H9 (cell line): ENCODE results near the gene NUP107. TPM values are rescaled to one million over a fixed set of nuclear protein-coding genes. Genes with fewer than 3 reads are reported as not detected.

ENCODE experiments used
- DNase-seq: peaks from one replicate; pipeline ENCODE4 v3.0.0-alpha.2; 2017
- H2AFZ ChIP-seq: one replicate; pipeline ENCODE4 v1.6.1; 2013; ENCODE audit warnings: mild to moderate bottlenecking, low read length, control low read depth, moderate library complexity
- H2AK5ac ChIP-seq: 2 replicates; pipeline ENCODE4 v1.6.1; 2013; ENCODE audit warnings: low read length, control low read depth, mixed read lengths; ENCODE audit not compliant: insufficient read length
- H2BK120ac ChIP-seq: one replicate; pipeline ENCODE4 v1.6.1; 2013; ENCODE audit warnings: low read depth, mild to moderate bottlenecking, low read length, control low read depth, inconsistent platforms; ENCODE audit not compliant: poor library complexity, severe bottlenecking
- H2BK12ac ChIP-seq: 2 replicates; pipeline ENCODE4 v1.6.1; 2013; ENCODE audit warnings: low read length, control low read depth, mixed read lengths, low read depth; ENCODE audit not compliant: insufficient read length
- H2BK15ac ChIP-seq: 2 replicates; pipeline ENCODE4 v1.6.1; 2013; ENCODE audit warnings: low read depth, low read length, control low read depth
- H2BK20ac ChIP-seq: one replicate; pipeline ENCODE4 v1.6.1; 2013; ENCODE audit warnings: low read depth, mild to moderate bottlenecking, low read length, control low read depth, inconsistent platforms; ENCODE audit not compliant: poor library complexity, severe bottlenecking
- H2BK5ac ChIP-seq: 2 replicates; pipeline ENCODE4 v1.6.1; 2013; ENCODE audit warnings: low read length, control low read depth, mixed read lengths; ENCODE audit not compliant: insufficient read length
- H3K14ac ChIP-seq: 2 replicates; pipeline ENCODE4 v1.6.1; 2013; ENCODE audit warnings: low read length, control low read depth; ENCODE audit not compliant: insufficient read depth
- H3K18ac ChIP-seq: 2 replicates; pipeline ENCODE4 v1.6.1; 2013; ENCODE audit warnings: low read depth, mild to moderate bottlenecking, mixed read lengths, low read length, control low read depth; ENCODE audit not compliant: insufficient read length
- H3K23ac ChIP-seq: 2 replicates; pipeline ENCODE4 v1.6.1; 2013; ENCODE audit warnings: low read length, control low read depth, mixed read lengths, low read depth; ENCODE audit not compliant: insufficient read length
- H3K23me2 ChIP-seq: 2 replicates; pipeline ENCODE4 v1.6.1; 2013; ENCODE audit warnings: low read depth, mild to moderate bottlenecking, mixed read lengths, low read length, control low read depth; ENCODE audit not compliant: insufficient read length, poor library complexity, severe bottlenecking
- H3K27ac ChIP-seq: 2 replicates; pipeline ENCODE4 v1.5.1; 2013; ENCODE audit warnings: low read length, control low read depth, mixed read lengths, low read depth; ENCODE audit not compliant: insufficient read length
- H3K27me3 ChIP-seq: 2 replicates; pipeline ENCODE4 v1.6.1; 2013; ENCODE audit warnings: low read length, control low read depth, inconsistent platforms; ENCODE audit not compliant: insufficient read depth
- H3K4ac ChIP-seq: 2 replicates; pipeline ENCODE4 v1.6.1; 2013; ENCODE audit warnings: low read depth, mild to moderate bottlenecking, control low read depth, inconsistent platforms, low read length, moderate library complexity
- H3K4me1 ChIP-seq: 2 replicates; pipeline ENCODE4 v1.6.1; 2013; ENCODE audit warnings: low read length, control low read depth, inconsistent platforms; ENCODE audit not compliant: insufficient read depth
- H3K4me2 ChIP-seq: 2 replicates; pipeline ENCODE4 v1.6.1; 2013; ENCODE audit warnings: low read length, control low read depth, mixed read lengths; ENCODE audit not compliant: insufficient read length, insufficient read depth
- H3K56ac ChIP-seq: 2 replicates; pipeline ENCODE4 v1.6.1; 2013; ENCODE audit warnings: low read depth, mild to moderate bottlenecking, mixed read lengths, low read length, control low read depth; ENCODE audit not compliant: insufficient read length
- H3K79me1 ChIP-seq: 2 replicates; pipeline ENCODE4 v1.6.1; 2013; ENCODE audit warnings: low read depth, mild to moderate bottlenecking, moderate library complexity, low read length, control low read depth, inconsistent platforms; ENCODE audit not compliant: insufficient read depth, poor library complexity, severe bottlenecking
- H3K79me2 ChIP-seq: 2 replicates; pipeline ENCODE4 v1.6.1; 2013; ENCODE audit warnings: low read length, control low read depth, inconsistent platforms; ENCODE audit not compliant: insufficient read depth
- H3K9ac ChIP-seq: 2 replicates; pipeline ENCODE4 v1.6.1; 2013; ENCODE audit warnings: low read length, control low read depth, mixed read lengths; ENCODE audit not compliant: insufficient read length; ENCODE audit errors: extremely low read depth
- H3K9me3 ChIP-seq: one replicate; pipeline ENCODE4 v1.6.1; 2013; ENCODE audit warnings: low read depth, low read length, inconsistent platforms; ENCODE audit not compliant: control insufficient read depth
- H3T11ph ChIP-seq: one replicate; pipeline ENCODE4 v1.6.1; 2013; ENCODE audit warnings: mild to moderate bottlenecking, low read length, control low read depth, inconsistent platforms
- H4K20me1 ChIP-seq: one replicate; pipeline ENCODE4 v1.6.1; 2013; ENCODE audit not compliant: control insufficient read depth, insufficient read length, insufficient read depth
- H4K5ac ChIP-seq: 2 replicates; pipeline ENCODE4 v1.6.1; 2013; ENCODE audit warnings: low read depth, mild to moderate bottlenecking, mixed read lengths, low read length, control low read depth; ENCODE audit not compliant: insufficient read length
- H4K8ac ChIP-seq: replicated peaks from 2 replicates; pipeline ENCODE4 v1.6.1; 2013; ENCODE audit warnings: low read length, control low read depth, mixed read lengths, low read depth; ENCODE audit not compliant: insufficient read length
- H4K91ac ChIP-seq: 2 replicates; pipeline ENCODE4 v1.6.1; 2013; ENCODE audit warnings: low read depth, mild to moderate bottlenecking, moderate library complexity, mixed read lengths, low read length, control low read depth; ENCODE audit not compliant: insufficient read length
- H3K27ac Mint-ChIP-seq, 3 experiments: 2 replicates in 2 of 3; 3 replicates in 1 of 3; pipeline ENCODE4 v1.8.0; 2020 to 2021; ENCODE audit warnings: mixed read lengths in 3 of 3, mild to moderate bottlenecking in 1 of 3, moderate library complexity in 1 of 3
- H3K27me3 Mint-ChIP-seq: 2 replicates; pipeline ENCODE4 v1.8.0; 2021; ENCODE audit warnings: low read depth, mild to moderate bottlenecking, moderate library complexity, mixed read lengths
- H3K36me3 Mint-ChIP-seq, 3 experiments: 2 replicates in 2 of 3; 3 replicates in 1 of 3; pipeline ENCODE4 v1.8.0; 2020 to 2021; ENCODE audit warnings: low read depth in 3 of 3, mixed read lengths in 3 of 3; ENCODE audit not compliant: insufficient read depth in 1 of 3
- H3K4me1 Mint-ChIP-seq, 2 experiments: 2 replicates each; pipeline ENCODE4 v1.8.0; 2020; ENCODE audit warnings: mixed read lengths in 2 of 2
- H3K4me3 Mint-ChIP-seq, 2 experiments: 2 replicates in 1 of 2; 3 replicates in 1 of 2; pipeline ENCODE4 v1.8.0; 2020 to 2021; ENCODE audit warnings: mild to moderate bottlenecking in 2 of 2, mixed read lengths in 2 of 2, moderate library complexity in 1 of 2
- H3K9me3 Mint-ChIP-seq, 2 experiments: 2 replicates in 1 of 2; 3 replicates in 1 of 2; pipeline ENCODE4 v1.8.0; 2020; ENCODE audit warnings: mild to moderate bottlenecking in 2 of 2, mixed read lengths in 2 of 2, moderate library complexity in 1 of 2
- CTCF ChIP-seq: fragments of 200-600 bp; sonication (generic); conservative IDR thresholded peaks from 3 replicates; pipeline ENCODE4 v1.8.0; 2021; ENCODE audit warnings: antibody characterized with exemption, mild to moderate bottlenecking
- WGBS: extraction: QIAGEN DNeasy Blood & Tissue Kit; methylation state at CpG from one replicate; pipeline ENCODE4 v1.1.7; 2013; ENCODE audit warnings: missing lambda C conversion rate, low lambda C conversion rate, mixed read lengths; ENCODE audit not compliant: insufficient read length; ENCODE audit errors: extremely low coverage; 5-methylcytosine and 5-hydroxymethylcytosine counted together
- total RNA-seq: library from RNA; stranded (reverse); gene quantifications from 2 replicates; pipeline ENCODE4 v1.2.1, GENCODE V29; 2021

NUP107 gene
- total RNA-seq, 1 experiment from 2014 or later: 147 TPM

GRCh38 chr12:68794653-68795251, 108.0 kb downstream of the NUP107 start:
- Histone ChIP-seq H3K18ac (no peak overlapping the region), H2BK20ac (no peak overlapping the region), H3K4ac (no peak overlapping the region), H3K79me1 (no peaks in the 10 kb centered on the region), H3K4me2 (no peak overlapping the region), H3K9me3 (no peaks in the 10 kb centered on the region), H2BK12ac (no peak overlapping the region), H3K14ac (no peak overlapping the region), H4K8ac (no peak overlapping the region), H2BK15ac (no peak overlapping the region), H3K56ac (no peak overlapping the region), H3K79me2 (no peaks in the 10 kb centered on the region), H4K91ac (no peak overlapping the region), H3K27me3 (no peaks in the 10 kb centered on the region), H2BK120ac (no peak overlapping the region), H2BK5ac (no peak overlapping the region), H4K20me1 (no peaks in the 10 kb centered on the region), H3K23me2 (no peaks in the 10 kb centered on the region), H3K23ac (no peak overlapping the region), H3K27ac (no peak overlapping the region), H4K5ac (no peak overlapping the region), H2AK5ac (no peak overlapping the region), H3K9ac (no peak overlapping the region), H3K4me1 (no peaks in the 10 kb centered on the region), H2AFZ (no peak overlapping the region), H3T11ph (no peak overlapping the region)
- Mint-ChIP-seq H3K4me3 (no peak overlapping the region), H3K27me3 (no peaks in the 10 kb centered on the region; the same call in 1 of the 2 replicates), H3K4me1 (peaks cover 0 to 5% of the 10 kb centered on the region in 2 experiments; a peak in 3 of 4 replicates), H3K36me3 (no peaks in the 10 kb centered on the region), H3K27ac (no peak overlapping the region), H3K9me3 (no peaks in the 10 kb centered on the region)
- no CpG with 5 or more reads among the region's 3 CpGs for WGBS
- DNase-seq: no peak
- no peak for TF ChIP-seq CTCF

Other genes starting within 250 kb of the NUP107 start
- 89.1 and 97.7 TPM in 2 replicates for gene RAP1B, start 76.1 kb upstream of the NUP107 start, total RNA-seq
- 17.2 and 17.9 TPM in 2 replicates for gene SLC35E3, start 59.2 kb downstream of the NUP107 start, total RNA-seq
- 159 and 162 TPM in 2 replicates for gene MDM2, start 121.2 kb downstream of the NUP107 start, total RNA-seq
- 0.53 and 1.2 TPM in 2 replicates for gene CPM, start 246.2 kb downstream of the NUP107 start, total RNA-seq